Effector memory CD8-positive, alpha-beta T cell (primary cell): Measurements from ENCODE around the gene CALML5.

Experiments used
- ATAC-seq: fragments of 150-1000 bp; cut with Tn5 transposase; replicated peaks from 2 replicates; pipeline ENCODE4 v1.10.0; 2021; ENCODE audit warnings: mild to moderate bottlenecking, moderate library complexity
- DNase-seq, 3 experiments: peaks; one replicate each; pipeline ENCODE4 v3.0.0; 2021
- H3K27ac Mint-ChIP-seq, 2 donors: one replicate each; pipeline ENCODE4 v1.8.0; 2022; ENCODE audit warnings: mild to moderate bottlenecking in 2 of 2, mixed read lengths in 2 of 2, moderate library complexity in 2 of 2
- H3K27me3 Mint-ChIP-seq, 2 donors: one replicate each; pipeline ENCODE4 v1.8.0; 2022; ENCODE audit warnings: mixed read lengths in 2 of 2
- H3K36me3 Mint-ChIP-seq: one replicate; pipeline ENCODE4 v1.8.0; 2022; ENCODE audit warnings: mild to moderate bottlenecking, moderate library complexity, mixed read lengths; ENCODE audit not compliant: insufficient read depth
- H3K4me1 Mint-ChIP-seq, 2 donors: one replicate each; pipeline ENCODE4 v1.8.0; 2022; ENCODE audit warnings: low read depth in 2 of 2, mixed read lengths in 2 of 2
- H3K4me3 Mint-ChIP-seq, 2 donors: one replicate each; pipeline ENCODE4 v1.8.0; 2022; ENCODE audit warnings: mild to moderate bottlenecking in 2 of 2, mixed read lengths in 2 of 2, moderate library complexity in 2 of 2
- H3K9me3 Mint-ChIP-seq, 2 donors: one replicate each; pipeline ENCODE4 v1.8.0; 2022; ENCODE audit warnings: mixed read lengths in 2 of 2
- total RNA-seq, 9 experiments: gene quantifications; one replicate each; lab custom pipeline; 2026; lab: John Stamatoyannopoulos, UW

The CALML5 gene, protein sequence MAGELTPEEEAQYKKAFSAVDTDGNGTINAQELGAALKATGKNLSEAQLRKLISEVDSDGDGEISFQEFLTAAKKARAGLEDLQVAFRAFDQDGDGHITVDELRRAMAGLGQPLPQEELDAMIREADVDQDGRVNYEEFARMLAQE
- total RNA-seq: 0 reads per million in 9 experiments

DNA sequence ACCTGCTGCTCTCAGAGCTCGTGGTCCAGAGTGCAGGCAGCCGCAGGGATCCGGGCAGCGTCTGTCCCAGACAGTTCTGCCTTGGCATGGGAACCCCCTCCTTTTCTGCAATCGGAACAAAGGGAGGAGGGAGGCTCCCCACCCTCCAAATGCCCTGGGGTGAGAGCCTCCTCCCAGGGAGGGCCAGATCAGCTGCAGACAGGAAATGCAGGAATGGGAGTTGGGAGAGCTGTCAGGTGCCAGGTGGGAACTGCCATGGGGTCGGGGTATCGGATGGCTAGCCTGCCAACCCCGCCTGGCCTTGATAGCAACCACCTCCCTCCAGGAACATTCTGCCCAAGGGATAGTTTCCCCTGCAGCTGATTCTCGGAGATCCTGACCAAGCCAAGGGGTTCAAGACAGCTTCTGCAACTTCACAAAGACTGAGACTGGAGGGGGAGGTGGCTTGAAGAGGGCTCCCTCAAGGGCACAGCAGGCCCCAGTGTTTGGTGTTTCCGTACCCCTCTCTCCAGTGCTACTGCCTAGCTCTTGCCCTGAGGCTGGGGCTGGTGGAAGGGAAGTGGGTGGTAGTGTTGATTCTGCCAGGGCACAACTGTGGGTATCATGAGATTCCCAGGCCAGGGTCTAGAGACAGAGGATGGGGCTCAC, at the start of gene CALML5:
Gene CALML5 (minus strand): TSS at position 78 of the 648 bp plus-strand sequence. CDS start 132 bp downstream, outside the sequence.
- peaks cover 24 to 31% of the 10 kb centered on the region in 2 donors for H3K27me3 Mint-ChIP-seq
- H3K27ac Mint-ChIP-seq: no peak within 1 kb of the TSS
- DNase-seq (no peak), ATAC-seq (no peak)
- H3K4me3 Mint-ChIP-seq: no peak within 1 kb of the TSS
- H3K36me3 Mint-ChIP-seq: no peaks in the 10 kb centered on the region
- no peaks in the 10 kb centered on the region for H3K9me3 Mint-ChIP-seq
- H3K4me1 Mint-ChIP-seq: no peaks in the 10 kb centered on the region

- DNase-seq: no peak
These were observed 48.7 kb upstream of the CALML5 start for GRCh38 chr10:5547931-5548660.

DNA sequence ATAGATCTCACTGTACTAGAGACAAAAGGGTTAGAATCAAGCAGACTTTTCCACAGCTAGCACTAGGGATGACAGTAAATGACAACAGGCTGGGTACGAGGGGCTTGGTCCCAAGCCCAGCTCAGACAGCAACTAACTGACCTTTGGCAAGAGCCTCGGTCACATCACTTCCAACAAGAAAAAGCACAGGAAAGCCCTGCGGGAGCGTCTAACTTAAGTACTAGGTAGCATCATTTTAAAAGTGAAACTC, 48.2 kb upstream of the CALML5 start:
- Mint-ChIP-seq H3K36me3 (no peaks in the 10 kb centered on the region), H3K4me1 (peaks cover 0 to 6% of the 10 kb centered on the region in 2 donors), H3K27me3 (peaks cover 11 to 20% of the 10 kb centered on the region in 2 donors), H3K27ac (no peak overlapping the region), H3K4me3 (no peak overlapping the region), H3K9me3 (no peaks in the 10 kb centered on the region)
- no peak for DNase-seq
- ATAC-seq: no peak

More at GRCh38 chr10:5547931-5548660, 48.7 kb upstream of the CALML5 start:
- H3K27me3 Mint-ChIP-seq: peaks cover 16 to 24% of the 10 kb centered on the region in 2 donors
- no peak overlapping the region for H3K27ac Mint-ChIP-seq
- no peak for ATAC-seq
- peaks cover 0 to 9% of the 10 kb centered on the region in 2 donors for H3K4me1 Mint-ChIP-seq
- no peaks in the 10 kb centered on the region for H3K9me3 Mint-ChIP-seq
- no peaks in the 10 kb centered on the region for H3K36me3 Mint-ChIP-seq
- H3K4me3 Mint-ChIP-seq: no peak overlapping the region

DNA sequence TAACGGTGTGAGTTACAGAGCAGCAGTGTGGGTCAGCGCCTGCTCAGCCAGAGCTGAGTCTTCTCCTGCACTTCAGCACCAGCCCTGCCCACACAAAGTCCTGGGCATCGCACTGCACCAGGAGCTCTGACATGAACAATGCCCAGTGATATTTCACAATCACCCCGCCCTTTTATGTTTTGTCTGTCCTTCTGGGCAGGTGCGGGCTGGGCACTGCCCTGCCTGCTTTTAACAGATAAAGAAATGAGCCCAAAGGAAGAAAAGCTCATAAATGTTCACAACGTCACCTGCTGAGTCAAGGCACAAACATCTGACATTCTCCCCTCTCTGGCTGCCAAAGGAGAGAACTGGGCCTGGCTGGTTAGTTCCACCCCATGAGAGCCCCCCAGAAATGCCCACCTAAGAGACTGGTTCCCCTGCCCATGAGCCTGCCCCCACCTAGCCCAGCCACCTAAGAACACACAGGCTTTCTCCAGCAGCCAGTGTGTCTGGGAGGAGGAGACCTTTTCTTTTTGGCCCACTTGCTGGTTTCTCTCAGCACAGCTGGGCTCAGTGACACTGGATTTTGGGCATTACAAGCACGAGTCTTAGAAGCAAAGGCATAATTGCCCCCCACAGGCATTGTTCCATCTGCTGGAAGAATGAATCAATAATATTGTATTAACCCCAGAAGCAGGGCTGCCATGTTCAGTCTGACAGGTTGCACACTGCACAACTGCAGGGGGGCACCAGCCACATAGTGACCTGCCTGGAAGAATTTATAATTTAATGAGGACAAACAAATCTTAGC, 47.7 kb upstream of the CALML5 start:
- peaks cover 0 to 3% of the 10 kb centered on the region in 2 donors for H3K9me3 Mint-ChIP-seq
- no peaks in the 10 kb centered on the region for H3K36me3 Mint-ChIP-seq
- ATAC-seq (no peak), DNase-seq (no peak)
- H3K4me3 Mint-ChIP-seq: no peak overlapping the region
- H3K27me3 Mint-ChIP-seq: peaks cover 9 to 14% of the 10 kb centered on the region in 2 donors
- H3K27ac Mint-ChIP-seq: no peak overlapping the region
- peaks cover 0 to 3% of the 10 kb centered on the region in 2 donors for H3K4me1 Mint-ChIP-seq

DNA sequence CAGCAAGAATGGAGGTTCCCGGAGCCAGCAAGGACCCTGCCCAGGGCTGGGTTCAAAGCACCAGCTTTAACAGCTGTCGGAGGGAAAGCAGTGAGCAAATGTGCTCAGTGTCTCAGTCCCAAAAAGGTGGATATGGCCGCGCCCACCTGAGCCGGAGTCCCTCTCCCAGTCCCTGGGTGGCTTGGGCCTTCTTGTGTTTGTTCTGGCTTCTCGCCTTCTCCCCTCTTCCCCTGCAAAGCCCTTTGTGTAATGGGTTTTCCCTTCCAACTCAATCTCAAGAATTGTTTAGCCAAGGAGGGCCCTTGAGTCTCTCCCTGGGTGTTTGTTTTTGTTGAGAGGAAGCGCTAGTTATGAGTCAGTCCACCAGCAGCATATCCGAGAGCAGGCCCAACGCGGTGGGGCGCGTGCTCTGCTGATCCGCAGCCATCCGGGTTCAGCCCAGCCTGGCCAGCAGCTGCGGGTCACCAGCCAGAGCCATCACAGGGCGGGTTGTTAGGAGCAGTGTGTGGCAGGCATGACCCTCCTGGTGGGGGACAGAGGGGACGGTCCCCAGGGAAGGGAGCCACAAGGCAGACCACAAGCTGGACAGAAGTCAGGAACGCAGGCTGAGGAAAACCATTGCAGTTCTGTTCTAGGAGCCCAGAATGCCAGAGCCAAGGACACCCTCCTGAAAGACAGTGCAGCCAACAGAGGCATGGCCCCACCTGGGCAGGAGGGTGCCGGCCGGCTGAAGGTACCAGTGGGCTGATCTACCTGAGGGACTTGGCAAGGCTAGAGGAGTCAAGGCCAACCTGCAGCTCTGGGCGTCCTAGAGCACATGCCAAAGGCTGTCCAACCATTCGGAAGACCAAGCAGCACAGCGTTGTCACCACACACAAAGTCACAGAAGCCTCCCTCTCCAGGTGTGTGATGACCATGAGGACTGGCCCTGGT, 46.7 kb upstream of the CALML5 start:
- H3K4me1 Mint-ChIP-seq: no peaks in the 10 kb centered on the region
- H3K4me3 Mint-ChIP-seq: no peak overlapping the region
- no peaks in the 10 kb centered on the region for H3K36me3 Mint-ChIP-seq
- H3K27ac Mint-ChIP-seq: no peak overlapping the region
- peaks cover 0 to 6% of the 10 kb centered on the region in 2 donors for H3K9me3 Mint-ChIP-seq
- ATAC-seq (no peak), DNase-seq (no peak)
- H3K27me3 Mint-ChIP-seq: peaks cover 9 to 13% of the 10 kb centered on the region in 2 donors

DNA sequence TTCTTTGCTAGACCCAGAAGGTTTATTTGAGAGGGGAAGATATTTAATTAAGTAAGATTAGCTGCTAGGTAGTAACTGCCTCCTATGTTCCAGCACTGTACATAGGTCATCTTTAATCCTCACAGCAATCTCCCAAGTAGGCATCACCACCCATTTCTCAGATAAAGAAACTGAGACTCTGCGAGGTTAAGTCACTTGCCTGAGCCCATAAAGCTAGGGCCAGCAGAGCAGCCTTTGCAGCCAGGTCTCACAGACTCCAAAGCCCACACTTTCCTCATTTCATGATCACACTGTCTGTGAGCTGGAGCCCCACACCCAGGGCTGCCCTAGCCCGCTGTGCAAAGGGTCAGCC, 46.0 kb upstream of the CALML5 start:
- Mint-ChIP-seq H3K27ac (no peak overlapping the region), H3K4me1 (no peaks in the 10 kb centered on the region), H3K36me3 (no peaks in the 10 kb centered on the region), H3K4me3 (no peak overlapping the region), H3K9me3 (peaks cover 0 to 6% of the 10 kb centered on the region in 2 donors), H3K27me3 (peaks cover 12 to 17% of the 10 kb centered on the region in 2 donors)
- no peak for ATAC-seq
- DNase-seq: no peak

- no peaks in the 10 kb centered on the region for H3K4me1 Mint-ChIP-seq
- no peak for ATAC-seq
- peaks cover 0 to 6% of the 10 kb centered on the region in 2 donors for H3K9me3 Mint-ChIP-seq
- no peak overlapping the region for H3K4me3 Mint-ChIP-seq
- H3K27ac Mint-ChIP-seq: no peak overlapping the region
- DNase-seq: no peak
- H3K27me3 Mint-ChIP-seq: peaks cover 16 to 21% of the 10 kb centered on the region in 2 donors
- H3K36me3 Mint-ChIP-seq: no peaks in the 10 kb centered on the region
These were observed 45.6 kb upstream of the CALML5 start for GRCh38 chr10:5545011-5545410.

- H3K4me3 Mint-ChIP-seq: no peak overlapping the region
- peaks cover 23 to 28% of the 10 kb centered on the region in 2 donors for H3K27me3 Mint-ChIP-seq
- H3K4me1 Mint-ChIP-seq: no peaks in the 10 kb centered on the region
- ATAC-seq (no peak), DNase-seq (no peak)
- peaks cover 0 to 6% of the 10 kb centered on the region in 2 donors for H3K9me3 Mint-ChIP-seq
- H3K36me3 Mint-ChIP-seq: no peaks in the 10 kb centered on the region
- H3K27ac Mint-ChIP-seq: no peak overlapping the region
These were observed 44.9 kb upstream of the CALML5 start for GRCh38 chr10:5544216-5544805.

DNA sequence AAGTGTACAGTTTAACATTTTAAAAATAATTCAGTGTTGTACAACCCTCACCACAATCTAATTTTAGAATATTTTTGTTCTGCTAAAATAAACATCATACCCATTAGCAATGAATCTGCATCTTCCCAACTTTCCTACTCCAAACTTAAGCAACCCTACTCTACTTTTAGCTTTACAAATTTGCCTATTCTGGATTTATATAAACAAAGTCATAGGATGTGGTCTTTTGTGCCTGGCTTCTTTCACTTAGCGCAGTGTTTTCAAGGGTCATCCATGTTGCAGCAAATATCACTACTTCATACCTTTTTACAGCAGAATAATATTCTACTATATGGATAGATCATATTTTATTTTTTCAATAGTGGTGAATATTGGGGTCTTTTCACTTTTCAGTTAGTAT, 44.3 kb upstream of the CALML5 start:
- peaks cover 0 to 6% of the 10 kb centered on the region in 2 donors for H3K9me3 Mint-ChIP-seq
- no peak overlapping the region for H3K27ac Mint-ChIP-seq
- no peaks in the 10 kb centered on the region for H3K4me1 Mint-ChIP-seq
- ATAC-seq (no peak), DNase-seq (no peak)
- H3K4me3 Mint-ChIP-seq: no peak overlapping the region
- peaks cover 25 to 35% of the 10 kb centered on the region in 2 donors for H3K27me3 Mint-ChIP-seq
- no peaks in the 10 kb centered on the region for H3K36me3 Mint-ChIP-seq

DNA sequence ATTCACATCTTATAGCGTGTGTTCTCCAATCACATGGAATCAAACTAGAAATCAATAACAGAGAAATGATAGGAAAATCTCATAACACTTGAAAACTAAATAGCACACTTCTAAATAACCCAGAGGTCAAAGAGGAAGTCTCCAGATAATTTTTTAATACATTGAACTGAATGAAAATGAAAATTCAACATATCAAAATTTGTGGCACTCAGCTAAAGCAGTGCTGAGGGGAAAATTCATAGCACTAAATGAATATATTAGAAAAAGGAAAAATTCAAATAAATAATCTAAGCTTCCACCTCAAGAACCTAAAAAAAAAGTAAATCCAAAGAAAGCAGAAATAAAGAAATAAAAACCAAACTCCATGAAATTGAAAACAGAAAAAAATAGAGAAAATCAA, 42.7 kb upstream of the CALML5 start:
- Mint-ChIP-seq H3K36me3 (peaks cover 4% of the 10 kb centered on the region), H3K9me3 (peaks cover 0 to 6% of the 10 kb centered on the region in 2 donors)

GRCh38 chr10:5540891-5541290, 41.5 kb upstream of the CALML5 start:
- H3K36me3 Mint-ChIP-seq: peaks cover 4% of the 10 kb centered on the region
- peaks cover 23 to 33% of the 10 kb centered on the region in 2 donors for H3K27me3 Mint-ChIP-seq
- no peak overlapping the region for H3K4me3 Mint-ChIP-seq
- no peaks in the 10 kb centered on the region for H3K4me1 Mint-ChIP-seq
- DNase-seq (no peak), ATAC-seq (no peak)
- no peak overlapping the region for H3K27ac Mint-ChIP-seq
- peaks cover 0 to 6% of the 10 kb centered on the region in 2 donors for H3K9me3 Mint-ChIP-seq

More for the DNA sequence above, 42.7 kb upstream of the CALML5 start:
- Mint-ChIP-seq H3K4me3 (no peak overlapping the region), H3K27me3 (peaks cover 31 to 45% of the 10 kb centered on the region in 2 donors), H3K27ac (no peak overlapping the region), H3K4me1 (no peaks in the 10 kb centered on the region)
- DNase-seq: no peak
- ATAC-seq: no peak

DNA sequence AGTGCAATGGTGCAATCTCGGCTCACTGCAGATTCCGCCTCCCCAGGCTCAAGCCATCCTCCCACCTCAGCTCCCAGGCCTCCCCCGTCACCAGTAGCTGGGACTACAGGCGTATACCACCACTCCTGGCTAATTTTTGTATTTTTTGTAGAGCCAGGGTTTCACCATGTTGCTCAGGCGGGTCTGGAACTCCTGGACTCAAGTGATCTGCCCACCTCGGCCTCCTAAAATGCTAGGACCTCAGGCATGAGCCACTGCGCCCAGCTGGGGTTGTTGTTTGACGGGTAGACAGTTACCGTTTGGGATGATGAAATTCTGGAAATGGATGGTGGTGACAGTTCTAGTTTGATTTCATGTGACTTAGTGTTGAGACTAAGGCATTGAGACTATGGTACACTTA, 40.7 kb upstream of the CALML5 start:
- Mint-ChIP-seq H3K4me3 (no peak overlapping the region), H3K27ac (no peak overlapping the region), H3K27me3 (peaks cover 23 to 32% of the 10 kb centered on the region in 2 donors), H3K9me3 (peaks cover 0 to 6% of the 10 kb centered on the region in 2 donors), H3K4me1 (no peaks in the 10 kb centered on the region), H3K36me3 (peaks cover 4% of the 10 kb centered on the region)
- DNase-seq (no peak), ATAC-seq (no peak)
